ENCODE results near the gene ELMO3.

The ELMO3 gene

DNA sequence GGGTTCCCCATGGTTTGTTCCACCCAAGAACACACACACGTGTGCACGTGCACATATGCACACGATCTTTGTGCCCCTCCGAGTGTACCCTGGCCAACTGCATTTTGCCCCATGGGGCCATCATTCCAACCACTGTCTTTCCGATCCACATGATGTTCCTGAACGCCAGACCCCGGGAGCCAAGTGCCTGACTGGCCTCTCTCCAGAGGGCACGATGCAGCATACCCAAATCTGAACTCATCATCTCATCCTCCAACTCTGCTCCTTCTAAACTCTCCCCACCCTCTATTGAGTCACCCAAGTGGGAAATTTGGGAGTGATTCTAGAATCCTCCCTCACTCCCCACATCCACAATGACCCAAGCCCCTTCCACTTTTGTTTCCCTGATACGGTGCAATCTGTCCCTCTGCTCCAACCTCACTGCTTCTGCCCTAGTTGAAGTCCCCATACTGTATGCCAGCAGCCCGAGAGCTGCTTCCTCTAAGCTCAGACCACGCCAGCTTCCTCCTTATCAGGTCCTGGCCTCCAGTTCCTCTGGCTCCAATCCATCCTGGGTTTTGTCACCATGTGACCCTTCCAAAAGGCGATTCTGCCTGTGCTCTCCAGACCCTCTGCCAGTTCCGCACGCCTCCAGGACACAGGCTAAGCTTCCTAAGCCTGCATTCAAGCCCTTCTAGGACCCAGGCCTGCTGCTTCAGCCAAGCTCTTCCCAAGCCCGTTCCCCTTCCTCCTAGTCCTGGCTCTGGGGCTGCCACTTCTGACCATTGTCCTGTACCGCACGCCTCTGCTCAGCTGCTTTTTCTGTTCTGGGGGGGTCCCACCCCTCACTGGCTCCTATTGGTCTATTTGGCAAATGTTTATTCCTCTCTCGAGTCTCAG lies 17.9 kb downstream of the ELMO3 start:
- no peak for DNase-seq (ENCODE audit: low read depth in 1 of 2, low spot score in 1 of 2)

- DNase-seq (ENCODE audit: low read depth in 1 of 2, low spot score in 1 of 2) = no peak
These were observed 25.1 kb downstream of the ELMO3 start for GRCh38 chr16:67223992-67224391.

DNA sequence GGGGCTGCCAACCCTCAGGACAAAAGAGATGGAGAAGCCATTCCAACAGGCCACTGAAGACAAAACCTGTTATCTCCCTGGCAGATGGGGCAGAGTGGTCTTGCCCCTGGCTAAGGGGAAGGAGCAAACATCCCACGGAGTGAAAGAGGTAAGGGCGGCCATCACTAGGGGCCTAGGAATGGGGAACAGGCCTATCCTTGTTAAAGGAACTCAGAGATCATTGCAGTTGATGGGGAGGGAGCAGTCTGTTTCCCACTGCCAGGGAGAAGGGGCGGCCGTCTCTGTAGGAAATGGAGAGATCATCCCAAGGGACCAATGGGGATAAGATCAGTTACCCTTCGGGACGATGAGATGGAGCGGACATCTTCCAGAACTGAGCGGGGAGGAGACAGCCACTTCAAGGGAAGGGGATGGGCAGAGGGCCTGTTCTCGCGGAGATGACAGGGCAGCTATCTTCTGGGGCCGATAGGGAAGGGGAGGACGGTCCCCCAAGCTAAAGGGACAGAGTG lies 27.4 kb downstream of the ELMO3 start:
- no peak for DNase-seq (ENCODE audit: low read depth in 1 of 2, low spot score in 1 of 2)

DNA sequence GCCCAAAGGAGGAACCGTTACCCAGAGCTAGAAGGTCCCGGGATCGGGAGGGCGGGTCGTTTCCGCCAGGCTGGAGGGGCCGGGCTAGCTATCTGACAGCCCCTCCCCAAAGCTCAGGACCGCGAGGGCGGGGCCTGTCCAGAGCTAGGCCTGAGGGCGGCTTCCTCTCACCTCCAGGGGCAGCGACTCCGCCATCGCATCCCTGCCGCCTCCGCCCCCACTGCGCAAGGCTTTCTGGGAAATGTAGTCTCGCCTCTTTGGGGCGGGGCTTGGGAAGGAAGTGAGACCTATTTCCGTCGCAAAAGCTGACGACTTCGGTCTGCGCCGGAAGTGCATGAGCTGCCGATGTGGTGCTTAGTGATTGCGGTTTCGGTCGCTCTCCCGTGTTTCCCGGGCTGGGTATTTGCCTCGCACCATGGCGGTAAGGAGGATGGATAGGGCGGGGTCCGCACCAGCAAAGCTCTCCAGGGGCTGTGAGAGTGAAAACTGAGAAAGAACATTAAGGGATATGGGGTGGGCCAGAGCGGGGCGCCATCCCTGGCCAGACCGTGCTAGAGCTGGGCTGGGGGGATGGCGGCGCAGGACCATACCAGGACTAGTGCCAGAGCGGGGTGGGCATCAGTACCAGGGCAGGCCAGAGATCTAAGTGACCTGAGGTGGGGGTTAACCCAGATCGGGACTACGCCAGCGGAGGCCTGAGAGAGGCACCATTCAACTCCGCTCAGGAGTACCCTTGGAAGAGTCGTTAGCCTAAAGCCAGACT lies 28.1 kb downstream of the ELMO3 start, which contains the start of gene TMEM208:
Gene TMEM208 (plus strand): TSS at position 327 of the 763 bp plus-strand sequence. CDS start 89 bp downstream, at position 416.
- DNase-seq (ENCODE audit: low read depth in 1 of 2, low spot score in 1 of 2) = peak; percentile 96 to 97

- no peak for DNase-seq (ENCODE audit: low read depth in 1 of 2, low spot score in 1 of 2)
These were observed 28.6 kb downstream of the ELMO3 start for GRCh38 chr16:67227567-67227921.

DNA sequence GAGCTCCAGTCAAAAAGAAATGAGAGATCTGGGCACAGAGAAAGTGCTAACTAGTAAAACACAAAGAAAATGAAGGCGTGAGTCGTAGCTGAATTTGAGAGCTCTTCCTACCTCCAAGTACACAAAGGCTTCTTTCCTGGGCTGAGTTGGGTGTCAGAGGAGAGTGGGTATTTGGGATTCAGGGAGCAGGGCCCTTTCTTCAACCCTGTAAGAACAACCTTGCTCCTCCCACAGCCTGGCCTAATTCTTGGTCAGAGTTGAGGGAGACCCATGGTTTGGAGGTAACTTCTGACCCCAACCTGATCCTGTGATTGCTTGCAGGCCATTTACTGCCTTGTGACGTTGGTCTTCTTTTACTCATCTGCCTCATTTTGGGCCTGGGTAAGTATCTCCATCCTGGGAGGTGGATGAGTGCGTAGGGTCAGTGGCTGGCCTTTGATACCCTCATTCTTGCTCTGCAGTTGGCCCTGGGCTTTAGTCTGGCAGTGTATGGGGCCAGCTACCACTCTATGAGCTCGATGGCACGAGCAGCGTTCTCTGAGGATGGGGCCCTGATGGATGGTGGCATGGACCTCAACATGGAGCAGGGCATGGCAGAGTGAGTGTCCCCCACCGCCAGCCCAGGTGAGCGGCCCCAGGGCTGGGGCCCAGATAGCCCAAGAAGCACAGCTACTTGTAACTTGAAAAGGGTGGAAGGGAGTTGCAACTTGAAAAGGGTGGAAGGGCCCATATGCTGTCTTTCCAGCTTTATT lies 29.3 kb downstream of the ELMO3 start:
- no peak for DNase-seq (ENCODE audit: low read depth in 1 of 2, low spot score in 1 of 2)

DNA sequence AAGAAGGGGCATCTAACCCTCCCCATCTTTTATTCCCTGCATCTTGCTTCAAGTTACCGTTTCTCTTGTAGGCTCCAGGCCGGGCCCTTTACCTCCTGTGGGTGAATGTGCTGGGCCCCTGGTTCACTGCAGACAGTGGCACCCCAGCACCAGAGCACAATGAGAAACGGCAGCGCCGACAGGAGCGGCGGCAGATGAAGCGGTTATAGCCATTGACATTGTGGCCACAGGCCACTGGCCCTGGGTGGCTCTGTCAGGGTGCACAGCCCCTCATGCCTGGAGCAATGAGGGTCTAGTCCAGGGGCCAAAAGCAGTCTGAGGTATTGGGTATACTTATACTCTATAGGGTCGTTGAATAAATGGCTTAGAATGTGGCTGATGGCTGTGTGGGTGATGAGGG lies 30.0 kb downstream of the ELMO3 start:
- DNase-seq (ENCODE audit: low read depth in 1 of 2, low spot score in 1 of 2) = no peak

- DNase-seq (ENCODE audit: low read depth in 1 of 2, low spot score in 1 of 2) = no peak
These were observed 31.2 kb downstream of the ELMO3 start for GRCh38 chr16:67229906-67230808.

DNA sequence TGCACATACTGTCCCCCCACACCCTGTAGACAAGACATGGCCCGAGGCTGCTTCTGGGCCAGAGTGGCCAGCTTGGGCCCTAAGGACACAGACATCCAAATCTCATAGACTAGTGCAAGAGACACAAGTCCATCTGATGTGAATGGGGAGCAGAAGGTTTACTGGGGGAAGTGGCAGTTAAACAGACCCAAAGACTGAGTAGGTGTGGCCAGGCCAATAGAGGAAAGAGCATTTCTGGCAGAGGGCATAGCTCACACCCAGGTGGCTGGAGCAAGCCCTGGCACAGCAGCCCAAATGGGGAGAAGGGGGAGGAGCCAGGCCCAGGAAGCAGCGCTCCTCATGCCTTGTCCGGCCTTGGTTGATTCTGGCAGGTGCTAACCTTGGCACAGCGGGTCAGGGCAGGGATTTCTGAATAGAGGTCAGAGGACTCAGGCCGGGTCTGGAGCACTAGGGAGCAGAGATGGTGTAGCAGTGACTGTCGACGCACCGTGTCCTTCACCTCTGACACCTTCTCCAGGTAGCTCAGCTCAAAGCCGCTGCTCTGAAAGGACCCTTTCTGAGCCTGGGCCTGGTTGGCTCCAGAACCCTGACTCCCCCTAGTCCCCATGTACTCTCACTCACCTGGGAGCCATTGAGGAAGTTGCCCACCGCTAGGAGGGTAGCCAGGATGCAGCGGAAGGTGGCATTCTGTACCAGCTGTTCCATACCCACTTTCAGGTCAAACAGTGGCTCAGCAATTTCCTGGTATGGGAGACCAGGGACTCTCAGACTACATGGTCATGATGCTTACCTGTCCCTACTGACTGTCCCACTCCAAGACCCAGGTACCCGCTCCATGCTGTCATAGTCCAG lies 32.1 kb downstream of the ELMO3 start:
- DNase-seq (ENCODE audit: low read depth in 1 of 2, low spot score in 1 of 2) = no peak

DNA sequence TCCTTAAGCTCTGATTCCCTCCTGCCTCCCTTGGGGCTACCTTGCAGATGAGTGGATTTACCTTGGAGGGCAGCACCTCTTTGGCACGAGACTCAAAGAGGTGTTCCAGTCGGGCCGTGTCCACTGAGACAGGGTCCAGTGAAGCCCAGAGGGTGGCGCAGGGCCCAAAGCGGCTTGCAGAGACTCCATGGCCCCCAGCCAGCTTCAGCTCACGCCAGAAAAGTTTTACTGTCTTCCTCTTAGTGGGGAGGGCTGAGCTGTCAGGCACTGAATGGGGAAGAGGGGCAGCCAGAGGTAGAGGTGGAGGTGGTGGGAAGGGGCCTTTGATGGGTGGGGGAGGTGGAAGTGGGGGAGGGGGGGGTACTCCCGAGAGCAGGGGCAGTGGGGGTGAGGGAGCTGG lies 34.7 kb downstream of the ELMO3 start:
- no peak for DNase-seq (ENCODE audit: low read depth in 1 of 2, low spot score in 1 of 2)

GRCh38 chr16:67234180-67234597 lies 35.3 kb downstream of the ELMO3 start:
- DNase-seq (ENCODE audit: low read depth in 1 of 2, low spot score in 1 of 2) = no peak

DNA sequence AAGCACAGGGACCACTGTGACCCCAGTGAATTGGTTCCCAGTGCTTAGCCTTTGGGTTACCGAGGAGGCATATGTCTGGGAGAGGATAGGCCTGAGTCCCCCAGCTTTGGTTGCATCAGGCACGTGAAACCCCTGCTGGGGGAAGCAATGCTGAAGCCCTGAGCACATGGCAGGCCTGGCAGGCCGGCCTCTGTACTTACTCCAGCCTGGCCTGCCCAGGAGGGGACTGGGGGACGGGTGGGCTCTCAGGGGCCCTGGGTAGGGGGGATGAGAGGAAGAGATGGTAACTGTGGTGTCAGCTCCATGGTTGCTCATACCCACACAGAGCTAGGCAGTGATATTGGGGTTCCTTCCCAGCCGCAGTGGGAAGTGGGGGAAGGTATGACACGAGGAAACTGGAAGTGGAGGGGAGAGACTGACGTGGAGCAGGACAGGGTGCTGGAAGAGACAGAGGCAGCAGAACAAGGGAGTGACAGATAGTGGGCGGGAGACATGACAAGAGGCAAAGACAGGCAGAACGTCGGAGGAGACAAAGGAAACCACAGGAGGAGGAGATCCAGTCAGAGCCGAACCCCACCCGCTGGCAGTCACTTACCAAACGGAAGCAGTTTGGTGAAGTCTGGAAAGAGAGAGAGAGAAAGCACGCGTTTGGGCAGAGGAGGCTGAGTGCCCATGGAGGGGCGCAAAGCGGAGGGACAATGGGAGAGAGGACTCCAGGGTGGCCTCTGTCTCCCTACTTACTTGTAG lies 37.1 kb downstream of the ELMO3 start:
- peak; percentile 28 to 35 for DNase-seq (ENCODE audit: low read depth in 1 of 2, low spot score in 1 of 2)

GRCh38 chr16:67236563-67237395 lies 37.8 kb downstream of the ELMO3 start:
- peak; percentile 37 to 59 for DNase-seq (ENCODE audit: low read depth in 1 of 2, low spot score in 1 of 2)

- DNase-seq (ENCODE audit: low read depth in 1 of 2, low spot score in 1 of 2) = no peak
These were observed 38.7 kb downstream of the ELMO3 start for GRCh38 chr16:67237396-67238277.

DNA sequence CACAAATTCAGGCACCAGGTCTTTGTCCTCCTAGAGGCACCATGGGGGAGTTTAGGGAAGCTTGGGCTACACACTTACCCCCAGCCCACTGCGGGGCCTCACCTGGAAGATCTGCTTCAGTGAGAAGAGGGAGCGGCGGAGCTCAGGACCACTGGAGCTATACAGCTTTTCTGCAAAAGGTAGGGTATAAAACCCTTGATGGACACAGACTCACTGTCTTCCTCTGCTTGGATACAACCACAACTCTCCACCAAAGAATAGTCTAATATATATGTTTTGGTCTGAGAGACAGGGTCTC lies 39.3 kb downstream of the ELMO3 start:
- DNase-seq (ENCODE audit: low read depth in 1 of 2, low spot score in 1 of 2) = no peak

GRCh38 chr16:67238806-67239470 lies 40.0 kb downstream of the ELMO3 start:
- DNase-seq (ENCODE audit: low read depth in 1 of 2, low spot score in 1 of 2) = no peak

Measured in activated T-helper 1 cell treated with anti-CD3 and anti-CD28 coated beads, Interleukin-2, amount 50 U/mL, for 16 hours (primary cell).